Cardiac muscle cell (in vitro differentiated cells and primary cell): Measurements from ENCODE around the gene KRTAP1-4. TPM values are rescaled to one million over a fixed set of nuclear protein-coding genes. Genes with fewer than 3 reads are reported as not detected.
"Not testable (repeated sequence)": the region's sequence is repeated elsewhere in the genome, so short reads cannot be mapped to it uniquely, and the experiment has no call there.

Source experiments
- DNase-seq, 2 donors: peaks; one replicate each; pipeline versions ENCODE4 v3.0.0 to v3.0.0-alpha.2; 2010 to 2017; ENCODE audit warnings: low read depth in 1 of 2, low spot score in 1 of 2
- H3K27ac ChIP-seq: fragments of 200-600 bp; sonication (generic); 2 replicates; pipeline ENCODE4 v1.5.1; 2016
- H3K27me3 ChIP-seq: fragments of 200-600 bp; sonication (generic); 2 replicates; pipeline ENCODE4 v1.6.0; 2016; ENCODE audit warnings: control low read depth
- H3K36me3 ChIP-seq: fragments of 200-600 bp; sonication (generic); 2 replicates; pipeline ENCODE4 v1.5.1; 2016; ENCODE audit warnings: control low read depth
- H3K4me1 ChIP-seq: fragments of 200-600 bp; sonication (generic); 2 replicates; pipeline ENCODE4 v1.8.1; 2017; ENCODE audit warnings: low read depth, mild to moderate bottlenecking, mixed run types
- H3K4me3 ChIP-seq: fragments of 200-600 bp; sonication (generic); 2 replicates; pipeline ENCODE4 v1.5.1; 2016; ENCODE audit warnings: mild to moderate bottlenecking
- H3K9me3 ChIP-seq: fragments of 200-600 bp; sonication (generic); 2 replicates; pipeline ENCODE4 v1.5.1; 2017; ENCODE audit warnings: low read depth, mild to moderate bottlenecking, control low read depth
- polyA plus RNA-seq: library from polyadenylated mRNA; unstranded; fragments of >200 nt; fragmentation: Nextera tagmentation; extraction: Ambion mirVana; gene quantifications from 2 replicates; pipeline ENCODE4 v1.2.1, GENCODE V29; 2016
- total RNA-seq: library from RNA; depleted of rRNA; stranded (reverse); fragments of >200 nt; gene quantifications from 2 replicates; pipeline ENCODE4 v1.2.3, GENCODE V29; 2016
- TF ChIP-seq, protein P1 (sequence below): IDR thresholded peaks from 2 replicates; pipeline ENCODE4 v1.5.1; 2012; ENCODE audit warnings: low read depth, mild to moderate bottlenecking, low read length

KRTAP1-4 gene
- total and polyA plus RNA-seq, 2 experiments from 2014 or later, result not detected

DNA sequence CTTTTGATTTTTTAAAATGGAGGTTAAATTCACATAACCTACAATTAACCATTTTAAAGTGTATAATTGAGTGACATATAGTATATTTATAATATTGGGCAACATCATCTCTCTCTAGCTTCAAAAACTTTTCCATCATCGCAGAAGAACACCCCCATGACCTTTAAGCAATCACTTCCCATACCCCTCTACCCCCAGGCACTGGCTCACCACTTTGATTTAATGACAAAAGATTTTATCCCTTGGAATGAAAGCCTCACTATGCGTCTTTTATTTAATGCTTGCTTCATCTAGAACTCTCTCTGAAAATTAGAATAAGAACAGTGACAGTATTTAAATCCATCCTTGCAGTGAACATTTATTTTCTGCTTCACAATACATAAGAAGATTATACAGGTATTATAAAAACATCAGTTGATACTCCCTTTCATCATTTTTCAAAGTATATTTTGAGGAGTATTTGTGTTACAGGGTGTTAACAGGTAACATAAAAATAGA, 7.9 kb upstream of the KRTAP1-4 start:
- no peak for DNase-seq

DNA sequence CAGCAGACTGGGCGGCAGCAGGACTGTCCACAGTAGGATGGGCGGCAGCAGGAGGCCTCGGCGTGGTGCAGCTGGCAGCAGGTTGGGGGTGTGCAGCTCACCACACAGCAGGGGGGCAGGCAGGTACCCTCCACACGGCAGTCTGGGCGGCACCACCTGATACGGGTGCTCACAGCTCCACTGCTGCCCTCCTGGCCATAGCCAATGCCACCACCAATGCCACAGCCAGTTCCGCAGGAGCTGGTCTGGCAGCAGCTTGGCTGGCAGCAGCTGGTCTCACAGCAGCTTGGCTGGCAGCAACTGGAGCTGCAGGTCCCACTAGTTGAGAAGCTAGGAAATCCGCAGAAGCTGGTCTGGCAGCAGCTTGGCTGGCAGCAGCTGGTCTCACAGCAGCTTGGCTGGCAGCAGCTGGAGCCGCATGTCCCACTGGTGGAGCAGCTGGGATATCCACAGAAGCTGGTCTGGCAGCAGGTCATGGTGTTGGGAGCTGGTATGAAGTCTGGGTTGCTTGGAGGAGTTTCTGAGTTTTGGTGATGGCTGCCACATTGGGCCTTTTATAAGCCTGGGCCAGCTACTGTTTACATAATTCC, 4.4 kb upstream of the KRTAP1-4 start, which contains the start of gene KRTAP1-3:
TSS of gene KRTAP1-3 (minus strand) at position 529 of the 590 bp plus-strand sequence. CDS start at position 476, 53 bp downstream.
- H3K27ac ChIP-seq, DNase-seq, H3K4me1 ChIP-seq: not testable (repeated sequence)

More for the DNA sequence above, 7.9 kb upstream of the KRTAP1-4 start:
- H3K4me3 ChIP-seq, result no peak overlapping the region
- H3K4me1 ChIP-seq, result no peaks in the 10 kb centered on the region
- no peak overlapping the region for H3K27ac ChIP-seq
- H3K27me3 ChIP-seq, result no peaks in the 10 kb centered on the region
- H3K9me3 ChIP-seq, result no peaks in the 10 kb centered on the region
- H3K36me3 ChIP-seq, result no peaks in the 10 kb centered on the region
- TF ChIP-seq, protein P1, sequence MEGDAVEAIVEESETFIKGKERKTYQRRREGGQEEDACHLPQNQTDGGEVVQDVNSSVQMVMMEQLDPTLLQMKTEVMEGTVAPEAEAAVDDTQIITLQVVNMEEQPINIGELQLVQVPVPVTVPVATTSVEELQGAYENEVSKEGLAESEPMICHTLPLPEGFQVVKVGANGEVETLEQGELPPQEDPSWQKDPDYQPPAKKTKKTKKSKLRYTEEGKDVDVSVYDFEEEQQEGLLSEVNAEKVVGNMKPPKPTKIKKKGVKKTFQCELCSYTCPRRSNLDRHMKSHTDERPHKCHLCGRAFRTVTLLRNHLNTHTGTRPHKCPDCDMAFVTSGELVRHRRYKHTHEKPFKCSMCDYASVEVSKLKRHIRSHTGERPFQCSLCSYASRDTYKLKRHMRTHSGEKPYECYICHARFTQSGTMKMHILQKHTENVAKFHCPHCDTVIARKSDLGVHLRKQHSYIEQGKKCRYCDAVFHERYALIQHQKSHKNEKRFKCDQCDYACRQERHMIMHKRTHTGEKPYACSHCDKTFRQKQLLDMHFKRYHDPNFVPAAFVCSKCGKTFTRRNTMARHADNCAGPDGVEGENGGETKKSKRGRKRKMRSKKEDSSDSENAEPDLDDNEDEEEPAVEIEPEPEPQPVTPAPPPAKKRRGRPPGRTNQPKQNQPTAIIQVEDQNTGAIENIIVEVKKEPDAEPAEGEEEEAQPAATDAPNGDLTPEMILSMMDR, result no peak

DNA sequence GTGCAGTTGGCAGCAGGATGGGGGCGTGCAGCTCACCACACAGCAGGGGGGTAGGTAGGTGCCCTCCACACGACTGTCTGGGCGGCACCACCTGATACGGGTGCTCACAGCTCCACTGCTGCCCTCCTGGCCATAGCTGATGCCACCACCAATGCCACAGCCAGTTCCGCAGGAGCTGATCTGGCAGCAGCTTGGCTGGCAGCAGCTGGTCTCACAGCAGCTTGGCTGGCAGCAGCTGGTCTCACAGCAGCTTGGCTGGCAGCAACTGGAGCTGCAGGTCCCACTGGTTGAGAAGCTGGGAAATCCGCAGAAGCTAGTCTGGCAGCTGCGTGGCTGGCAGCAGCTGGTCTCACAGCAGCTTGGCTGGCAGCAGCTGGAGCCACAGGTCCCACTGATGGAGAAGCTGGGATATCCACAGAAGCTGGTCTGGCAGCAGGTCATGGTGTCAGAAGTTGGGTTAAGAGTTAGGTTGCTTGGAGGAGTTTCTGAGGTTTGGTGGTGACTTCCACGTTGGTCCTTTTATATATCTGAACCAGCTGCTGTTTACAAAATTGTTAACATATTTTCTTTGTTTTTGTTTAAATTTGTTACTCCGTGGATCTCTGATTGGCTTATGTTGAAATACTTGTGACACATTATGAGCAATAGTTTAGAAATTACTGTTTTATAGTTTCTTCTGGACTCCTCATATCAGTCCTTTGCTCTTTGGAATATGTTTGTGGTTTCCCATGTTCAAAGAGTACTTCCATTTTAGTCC, 3.1 kb downstream of the KRTAP1-4 start, which contains the start of gene KRTAP1-5:
TSS of gene KRTAP1-5 (minus strand) at position 494 of the 757 bp plus-strand sequence. CDS start at position 441, 53 bp downstream.
- no peaks in the 10 kb centered on the region for H3K9me3 ChIP-seq
- H3K4me1 ChIP-seq, result no peaks in the 10 kb centered on the region
- H3K27me3 ChIP-seq, result peaks cover 2% of the 10 kb centered on the region
- peak in 1 of 2 donors; percentile 21 for DNase-seq
- H3K36me3 ChIP-seq, result no peaks in the 10 kb centered on the region
- no peak within 1 kb of the TSS for H3K27ac ChIP-seq
- TF ChIP-seq, protein P1, result no peak
- no peak within 1 kb of the TSS for H3K4me3 ChIP-seq

More for the DNA sequence above, 4.4 kb upstream of the KRTAP1-4 start, which contains the start of gene KRTAP1-3:
- H3K36me3 ChIP-seq, H3K27me3 ChIP-seq, H3K9me3 ChIP-seq, H3K4me3 ChIP-seq: not testable (repeated sequence)

DNA sequence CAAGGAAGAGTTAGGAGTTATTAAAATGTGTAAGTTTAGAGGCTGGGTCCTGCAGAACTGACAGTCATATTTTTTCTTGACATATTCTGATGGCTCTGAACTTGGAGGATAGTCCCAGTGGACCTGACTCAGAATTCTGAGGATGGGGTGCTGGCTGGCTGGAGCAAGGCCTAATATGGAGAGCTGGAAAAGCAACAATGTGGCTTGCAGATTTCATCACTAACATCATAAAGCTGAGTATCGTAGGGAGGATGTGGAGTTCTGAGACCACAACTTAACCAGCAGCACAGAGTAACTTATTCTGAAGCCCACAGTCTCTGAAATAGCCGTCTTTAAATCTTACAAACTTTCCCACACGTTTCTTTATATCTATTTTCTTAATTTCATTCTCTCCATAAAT, 5.3 kb downstream of the KRTAP1-4 start:
- H3K27ac ChIP-seq, result no peak overlapping the region
- TF ChIP-seq, protein P1, result no peak
- no peaks in the 10 kb centered on the region for H3K9me3 ChIP-seq
- no peaks in the 10 kb centered on the region for H3K36me3 ChIP-seq
- no peak for DNase-seq
- H3K4me3 ChIP-seq, result no peak overlapping the region
- H3K4me1 ChIP-seq, result no peaks in the 10 kb centered on the region
- H3K27me3 ChIP-seq, result peaks cover 2% of the 10 kb centered on the region

DNA sequence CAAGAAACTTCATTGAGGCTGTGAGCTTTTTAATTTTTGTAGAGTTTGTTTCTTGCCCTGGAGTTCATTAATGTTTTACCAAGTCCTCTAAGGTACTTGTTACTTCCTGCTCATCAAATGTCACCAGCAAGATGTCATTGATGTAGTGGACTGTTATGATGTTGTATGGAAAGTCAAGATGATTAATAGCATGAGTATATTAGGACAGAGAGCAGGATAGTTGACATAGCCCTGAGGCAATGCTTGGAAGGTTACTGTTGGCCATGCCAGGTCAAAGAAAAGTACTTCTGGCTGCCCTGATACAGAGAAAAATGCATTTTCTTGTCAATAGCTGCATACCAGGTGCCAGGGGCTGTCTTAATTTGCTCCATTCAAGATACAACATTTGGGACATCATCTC, 9.7 kb downstream of the KRTAP1-4 start:
- no peak overlapping the region for H3K27ac ChIP-seq
- H3K4me1 ChIP-seq, result no peaks in the 10 kb centered on the region
- H3K9me3 ChIP-seq, result no peaks in the 10 kb centered on the region
- TF ChIP-seq, protein P1, result no peak
- no peak overlapping the region for H3K4me3 ChIP-seq
- H3K36me3 ChIP-seq, result no peaks in the 10 kb centered on the region
- DNase-seq, result no peak
- no peaks in the 10 kb centered on the region for H3K27me3 ChIP-seq

DNA sequence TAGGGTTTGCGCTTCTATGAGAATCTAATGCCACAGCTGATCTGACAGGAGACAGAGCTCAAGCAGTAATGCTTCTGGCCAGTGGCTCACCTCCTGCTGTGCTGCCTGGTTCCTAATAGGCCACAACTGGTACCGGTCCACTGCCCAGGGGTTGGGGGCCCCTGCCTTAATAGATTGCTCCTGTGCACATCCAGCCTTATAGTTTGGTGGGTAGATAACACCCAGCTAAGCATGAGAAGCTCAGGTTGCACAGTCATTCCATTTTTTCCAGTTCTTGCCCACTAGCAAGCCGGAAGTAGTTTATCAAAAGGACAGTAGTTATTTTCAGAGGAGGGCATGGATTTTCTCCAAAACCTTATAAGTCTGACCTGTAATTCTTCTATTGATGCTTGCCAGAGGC, 10.6 kb downstream of the KRTAP1-4 start:
- TF ChIP-seq, protein P1, result no peak
- Histone ChIP-seq H3K27ac (no peak overlapping the region), H3K36me3 (no peaks in the 10 kb centered on the region), H3K9me3 (no peaks in the 10 kb centered on the region), H3K4me1 (no peaks in the 10 kb centered on the region), H3K27me3 (no peaks in the 10 kb centered on the region), H3K4me3 (no peak overlapping the region)
- DNase-seq, result no peak
